IPS DF 4.7 (cell line): ENCODE data around the gene ART4.
A peak's percentile ranks its signal among the peaks of the same experiment; 100 is the strongest.

Source experiments
- DNase-seq: peaks from one replicate; pipeline ENCODE4 v3.0.0-alpha.2; 2013; ENCODE audit warnings: low spot score; ENCODE audit errors: extremely low read depth

The ART4 gene

DNA sequence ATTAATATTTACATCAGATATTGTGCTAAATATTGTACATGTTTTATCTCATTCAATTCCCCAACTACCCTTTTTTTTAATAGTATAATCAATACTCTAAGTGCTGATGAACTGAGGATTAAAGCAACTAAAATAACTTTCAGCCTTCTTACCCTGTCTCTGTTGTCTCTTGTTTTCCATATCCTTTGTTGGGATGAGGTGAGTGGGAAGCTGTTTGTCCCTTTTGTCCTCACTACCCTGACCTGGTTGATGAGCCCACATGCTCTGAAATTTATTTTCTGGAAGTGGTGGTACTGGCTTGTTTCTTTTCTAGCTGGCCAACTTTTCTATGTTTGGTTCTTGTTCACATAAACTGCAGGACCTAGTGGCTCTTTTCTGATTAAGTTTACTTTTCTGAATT, 9.6 kb upstream of the ART4 start:
- DNase-seq = no peak

DNA sequence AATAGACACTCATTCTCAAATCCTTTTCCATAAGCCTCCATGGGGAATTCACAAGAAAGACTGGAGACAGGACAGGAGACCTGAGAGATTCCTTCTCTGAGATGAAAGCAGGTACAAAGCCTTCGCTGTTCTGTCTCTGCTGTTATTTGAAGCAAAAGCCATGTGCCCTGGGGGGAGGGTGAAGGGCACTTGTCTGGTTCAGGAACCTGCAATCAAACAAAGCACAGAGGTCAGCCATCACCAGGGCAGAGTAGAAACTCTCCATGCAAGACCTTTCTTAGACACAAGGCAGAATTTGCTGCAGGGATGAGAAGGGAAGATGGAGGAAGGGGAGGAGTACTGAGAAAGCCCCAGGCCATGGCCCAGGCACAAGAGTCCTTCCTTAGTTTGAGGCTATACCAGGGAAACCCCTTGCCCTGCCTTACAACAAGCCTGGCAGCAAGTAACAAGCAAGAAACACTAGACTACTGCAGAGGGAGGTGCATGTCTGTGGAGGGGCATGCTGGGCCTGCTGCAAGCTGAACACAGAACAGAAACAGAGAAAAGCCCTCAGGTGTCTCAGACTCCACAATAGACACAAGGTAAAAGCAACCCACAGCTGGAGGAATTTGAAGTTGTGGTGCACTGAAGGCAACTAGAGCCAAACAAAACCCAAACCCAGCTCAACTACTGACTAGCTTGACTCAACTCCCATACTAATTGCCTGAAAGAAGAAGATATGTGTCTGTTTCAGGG, 7.8 kb upstream of the ART4 start:
- DNase-seq = no peak

DNA sequence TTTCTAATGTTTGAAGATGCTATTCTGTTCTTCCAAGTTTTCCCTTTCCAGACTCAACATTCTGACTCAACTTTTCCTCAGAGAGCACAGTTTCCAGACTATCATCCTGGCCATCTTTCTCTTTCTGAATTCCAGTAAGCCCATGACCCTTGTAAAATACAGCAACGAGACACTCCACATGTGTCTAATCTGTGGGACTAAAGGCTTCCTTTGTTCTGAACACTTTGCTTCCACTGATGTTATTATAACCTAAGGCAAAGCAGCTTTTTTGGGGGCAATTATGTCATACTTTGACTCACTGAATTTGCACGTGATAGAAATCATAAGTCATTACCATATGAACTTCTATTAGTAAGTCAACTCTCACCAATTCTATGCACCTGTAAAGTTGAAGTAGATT, 6.3 kb upstream of the ART4 start:
- DNase-seq = no peak

DNA sequence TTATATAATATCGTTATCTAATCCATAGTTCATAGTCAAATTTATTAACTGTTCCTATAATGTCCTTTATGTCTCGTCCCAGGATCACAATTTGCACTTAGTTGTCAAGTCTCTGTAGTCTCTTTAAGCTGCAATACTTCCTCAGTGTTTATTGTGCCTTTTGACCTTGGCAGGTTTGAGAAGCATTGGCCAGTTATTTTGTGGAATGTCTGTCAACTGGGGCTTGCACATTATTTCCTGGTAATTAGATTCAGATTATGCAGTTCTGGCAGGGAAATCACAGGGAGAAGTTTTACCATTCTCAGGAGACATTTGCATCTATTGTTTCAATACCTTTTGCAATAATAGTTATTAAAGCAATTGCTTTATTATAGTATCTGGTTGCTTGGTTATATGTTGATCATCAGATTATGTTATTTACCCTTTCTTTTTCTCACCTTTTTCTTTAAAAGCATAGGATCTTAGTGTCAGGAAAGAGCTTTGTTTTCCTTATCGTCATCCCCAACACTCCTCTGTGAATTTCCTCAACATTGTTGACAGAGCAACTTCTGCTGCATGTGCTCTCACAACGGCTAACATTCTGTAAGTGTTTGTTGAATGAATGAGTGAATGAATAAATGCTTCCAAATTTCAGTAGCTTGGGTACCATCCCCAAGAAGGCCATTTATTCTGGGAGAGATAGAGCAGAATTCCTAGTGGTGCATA, 3.7 kb upstream of the ART4 start:
- no peak for DNase-seq

DNA sequence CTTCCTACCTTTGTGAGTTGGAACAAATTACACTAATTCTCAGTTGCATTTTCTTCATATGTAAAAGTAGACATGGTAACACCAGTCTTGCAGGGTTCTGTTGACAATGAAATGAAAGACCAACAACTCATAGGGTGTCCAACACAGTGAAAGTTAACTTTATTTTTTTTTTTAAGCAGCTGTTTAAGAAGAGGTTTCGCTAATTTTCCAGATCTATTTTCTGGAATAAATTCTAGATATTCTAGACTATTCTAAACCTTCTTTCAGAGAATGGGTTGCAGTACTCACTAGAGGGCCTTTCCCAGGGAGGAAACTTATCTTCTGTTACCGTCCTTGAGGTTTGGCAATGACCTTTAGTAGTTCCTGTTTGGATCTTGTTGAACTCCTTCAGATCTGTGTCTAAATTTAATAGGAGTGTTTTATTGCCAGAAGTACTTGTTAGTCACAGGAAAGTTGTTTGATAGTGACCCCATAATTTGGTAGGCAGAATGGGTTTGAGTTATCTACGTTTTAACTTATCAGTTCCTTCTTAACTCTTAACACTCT, 2.8 kb upstream of the ART4 start:
- DNase-seq = no peak

DNA sequence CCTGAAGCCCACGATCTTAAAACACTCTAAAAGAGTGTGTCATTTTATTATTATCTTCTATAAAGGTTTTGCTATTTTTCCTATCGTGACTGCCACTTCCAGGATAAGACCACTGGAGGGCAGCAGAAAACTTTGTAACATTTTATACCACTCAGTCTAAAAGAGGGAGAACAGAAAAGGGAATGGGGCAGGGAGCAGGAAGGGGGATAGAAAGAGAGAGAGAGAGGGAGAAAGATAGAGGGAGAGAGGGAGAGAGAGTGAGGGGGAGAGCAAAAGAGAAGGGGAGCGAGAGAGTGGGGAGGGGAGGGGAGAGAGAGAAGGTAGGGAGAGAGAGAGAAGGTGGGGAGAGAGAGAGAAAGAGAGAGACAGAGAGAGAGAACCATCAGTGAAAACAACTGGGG, 2.0 kb upstream of the ART4 start:
- peak; percentile 19 for DNase-seq

DNA sequence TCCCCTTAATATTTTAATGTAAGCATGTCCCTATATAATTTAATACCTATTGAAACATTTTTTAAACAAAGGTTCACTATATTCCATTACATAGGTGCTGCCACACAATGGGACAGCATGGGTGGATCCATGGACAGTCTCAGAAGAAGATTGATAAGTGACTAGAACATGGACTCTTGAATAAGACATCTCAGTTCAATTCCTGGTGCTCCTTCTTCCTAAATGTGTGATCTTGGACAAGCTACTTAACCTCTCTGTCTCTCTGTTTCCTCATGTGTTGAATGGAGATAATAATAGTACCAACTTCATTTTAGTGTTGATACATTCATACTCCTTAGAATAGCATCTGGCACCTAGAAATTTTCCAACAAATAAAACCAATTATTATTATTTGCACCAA, 1.1 kb upstream of the ART4 start:
- DNase-seq = no peak

DNA sequence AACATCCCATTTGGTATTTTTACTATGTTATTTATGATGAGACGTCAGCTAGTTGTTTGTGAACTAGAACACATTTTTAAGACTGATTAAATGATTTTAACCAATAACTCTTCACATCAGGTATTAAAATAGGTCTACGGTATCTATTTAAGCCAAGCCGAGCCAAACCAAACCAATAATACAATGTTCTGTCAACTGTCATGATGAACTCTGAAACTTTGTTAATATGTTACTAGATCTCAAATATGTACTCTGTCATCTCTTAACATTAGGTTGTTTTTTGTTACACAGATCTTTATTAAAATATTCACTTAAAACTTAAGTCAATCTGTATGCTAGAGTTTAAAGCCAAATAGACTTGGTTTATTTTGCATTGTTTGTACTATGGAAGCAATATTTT, 1.0 kb downstream of the ART4 start:
- no peak for DNase-seq

DNA sequence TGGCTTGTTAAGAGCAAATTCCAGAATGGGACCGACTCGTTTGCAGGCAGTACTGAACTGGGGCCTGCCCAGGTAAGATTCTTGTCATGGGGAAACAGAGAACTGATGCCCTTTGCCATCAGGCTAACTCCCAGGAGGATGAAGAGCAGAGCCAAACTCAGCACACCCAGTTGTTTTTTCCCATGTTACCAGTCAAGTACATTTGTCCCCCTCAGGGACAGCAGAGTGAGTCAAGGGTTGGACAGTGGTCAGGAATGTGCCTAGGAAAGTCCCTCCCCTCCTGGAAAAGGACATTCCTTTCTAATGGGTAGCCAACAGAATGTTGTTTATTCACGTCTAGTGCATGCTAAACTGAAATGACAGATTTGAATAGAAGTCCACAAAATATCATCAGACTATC, 1.6 kb downstream of the ART4 start:
- DNase-seq = no peak

DNA sequence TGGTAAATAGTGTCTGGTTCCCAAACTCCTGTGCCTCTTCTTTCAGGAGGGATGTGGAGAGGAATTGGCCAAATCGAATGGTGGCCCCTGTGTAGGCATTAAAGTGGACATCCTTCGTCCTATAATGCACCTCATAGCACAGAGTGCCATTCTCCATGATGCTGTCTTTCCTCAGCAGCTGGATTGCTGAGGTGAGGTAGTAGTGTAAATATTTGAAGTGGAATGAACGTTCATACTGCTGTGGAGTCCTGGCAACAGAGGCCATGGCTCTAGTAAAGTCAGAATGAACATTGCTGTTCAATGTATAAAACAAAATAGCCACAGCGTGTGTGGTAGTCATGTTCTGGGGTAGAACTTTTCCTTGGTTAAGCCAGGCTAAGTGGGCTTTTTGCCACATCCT, 2.7 kb downstream of the ART4 start:
- no peak for DNase-seq

DNA sequence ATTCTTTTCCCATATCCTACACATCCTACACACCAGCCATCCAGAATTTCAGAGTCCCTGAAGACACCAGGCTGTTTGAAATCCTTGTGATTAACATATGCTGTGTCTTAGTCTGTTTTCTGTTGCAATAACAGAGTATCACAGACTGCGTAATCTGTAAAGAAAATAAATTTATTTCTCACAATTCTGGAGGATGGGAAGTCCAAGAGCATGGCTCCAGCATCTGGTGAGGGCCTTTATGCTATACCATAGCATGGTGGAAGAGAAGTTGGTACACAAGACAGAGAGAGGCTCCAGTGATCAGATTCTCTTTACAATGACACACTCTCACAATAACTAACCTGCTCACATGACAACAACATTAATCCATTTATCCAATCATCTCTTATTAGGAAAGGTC, 4.1 kb downstream of the ART4 start:
- DNase-seq = no peak

DNA sequence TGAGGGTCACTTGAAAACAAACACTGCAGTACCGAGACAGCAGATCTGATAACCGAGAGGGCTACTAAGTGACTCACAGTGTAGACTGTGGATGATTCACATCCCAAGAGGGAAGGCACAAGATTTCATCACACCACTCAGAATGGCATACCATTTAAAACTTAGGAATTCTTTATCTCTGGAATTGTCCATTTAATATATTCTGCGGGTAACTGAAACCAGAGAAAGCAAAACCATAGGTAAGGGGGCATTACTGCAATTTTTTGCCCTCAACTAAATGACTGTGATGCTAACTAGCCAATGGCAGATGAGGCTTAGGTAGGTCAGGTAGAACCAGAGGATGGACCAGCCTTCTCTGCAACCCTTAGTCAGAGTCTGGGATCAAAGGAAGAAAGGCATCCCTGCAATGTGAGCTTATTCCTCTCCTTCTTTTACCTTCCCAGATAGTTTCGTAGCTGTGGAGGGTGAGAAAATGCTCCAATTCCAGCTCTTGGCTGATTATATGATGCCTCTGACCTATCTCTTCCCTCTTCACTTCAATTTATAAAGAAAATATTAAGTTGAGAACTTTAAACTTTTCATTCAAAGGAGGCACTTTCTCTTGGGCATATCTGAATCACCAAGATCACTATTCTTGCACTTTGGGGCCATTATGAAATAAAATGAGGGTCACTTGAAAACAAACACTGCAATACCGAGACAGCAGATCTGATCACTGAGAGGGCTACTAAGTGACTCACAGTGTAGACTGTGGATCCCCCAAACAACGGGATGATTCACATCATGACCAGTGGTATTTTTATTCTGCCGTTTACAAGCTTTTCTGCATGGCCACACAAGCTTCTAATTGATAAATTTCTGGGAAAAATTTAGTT, 6.8 kb downstream of the ART4 start:
- DNase-seq = no peak

DNA sequence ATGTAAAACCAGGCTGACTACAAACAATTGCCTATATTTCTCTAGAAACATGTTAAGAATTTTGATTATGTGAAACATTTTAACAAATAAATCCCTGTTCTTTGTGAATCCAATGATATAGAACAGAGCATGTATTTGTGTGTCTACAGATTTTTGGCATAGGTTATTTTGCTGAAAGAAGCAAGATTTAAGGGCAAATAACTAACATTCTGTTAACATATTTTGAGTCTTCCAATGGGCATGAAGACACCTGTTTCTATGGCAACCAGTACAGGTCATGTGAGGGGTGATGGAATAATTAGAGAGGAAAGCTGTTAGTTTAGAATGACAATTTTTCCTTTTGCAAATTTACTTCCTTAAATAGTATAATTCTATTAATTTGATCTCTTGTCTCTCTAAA, 8.8 kb downstream of the ART4 start:
- DNase-seq = no peak

DNA sequence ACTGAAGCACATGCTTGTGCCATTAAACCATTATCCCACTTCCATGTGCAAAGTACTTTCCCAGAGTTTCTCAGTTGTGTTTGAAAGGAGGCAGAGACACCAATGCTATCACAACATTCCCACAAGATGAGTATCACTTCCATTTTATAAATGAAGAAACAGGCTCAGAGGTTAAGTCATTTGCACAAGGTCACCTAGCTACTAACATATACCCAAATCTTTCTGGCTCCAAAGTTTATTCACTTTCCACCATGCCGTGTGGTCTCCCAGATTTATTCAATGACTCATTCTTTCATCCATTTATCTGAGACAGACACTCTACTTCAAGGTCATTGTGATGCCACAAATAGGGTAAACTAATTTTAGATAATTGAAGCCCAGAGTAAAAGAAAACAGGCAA, 9.4 kb downstream of the ART4 start:
- no peak for DNase-seq

DNA sequence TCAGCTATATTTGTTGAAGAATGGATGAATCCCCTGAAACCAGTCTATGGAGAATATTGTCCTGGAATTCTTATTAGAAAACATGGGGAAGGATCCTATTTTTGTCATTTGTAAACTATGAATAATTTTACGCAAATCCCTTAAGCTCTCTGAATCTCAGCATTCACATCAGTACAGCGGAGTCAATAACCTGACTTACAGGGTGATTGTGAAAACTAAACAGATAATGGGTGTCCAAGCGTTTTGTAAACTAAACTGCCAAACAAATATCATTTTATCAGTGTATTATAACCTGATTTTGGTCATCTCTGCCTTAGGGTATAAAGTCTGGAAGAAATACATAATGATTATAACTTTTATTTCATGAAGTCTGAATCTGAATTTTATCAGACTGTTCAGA, 10.0 kb downstream of the ART4 start:
- no peak for DNase-seq

DNA sequence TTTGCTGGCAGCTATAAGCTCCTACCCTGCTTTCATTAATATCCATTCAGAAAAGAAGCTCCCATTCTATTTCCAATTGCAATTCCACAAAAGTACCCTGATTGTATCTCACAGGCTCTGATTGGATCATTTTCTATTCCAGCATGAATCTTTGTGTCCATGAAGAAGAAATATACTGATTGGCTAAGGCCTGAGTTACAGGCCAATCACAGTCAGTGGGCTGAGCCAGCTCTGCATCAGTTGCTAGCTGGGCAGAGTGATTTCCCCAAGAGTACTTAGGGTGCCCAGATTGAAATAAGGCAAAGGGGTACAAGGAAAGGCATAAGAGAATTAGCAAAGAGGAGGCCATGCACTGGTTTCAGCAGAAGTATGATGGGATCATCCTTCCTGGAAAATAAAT, 14.4 kb downstream of the ART4 start:
- no peak for DNase-seq

DNA sequence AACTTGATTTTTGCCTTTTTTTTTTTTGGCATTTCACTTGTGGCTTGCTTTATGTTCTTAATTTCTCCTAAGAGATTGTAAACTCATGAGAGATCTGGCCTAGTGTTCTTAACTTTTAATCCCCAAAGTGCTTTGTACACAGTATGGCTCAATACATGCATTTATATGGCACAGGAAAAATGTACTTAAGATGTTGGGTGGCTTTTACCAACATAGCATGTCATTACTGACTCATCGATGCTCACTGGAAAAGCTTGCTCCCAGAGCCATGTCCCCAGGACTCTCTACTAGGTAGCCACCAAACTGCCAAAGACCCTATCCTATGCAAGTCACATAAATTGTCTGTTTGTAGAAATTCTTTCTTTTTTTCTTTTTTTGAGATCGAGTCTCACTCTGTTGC, 16.3 kb downstream of the ART4 start:
- DNase-seq = no peak

DNA sequence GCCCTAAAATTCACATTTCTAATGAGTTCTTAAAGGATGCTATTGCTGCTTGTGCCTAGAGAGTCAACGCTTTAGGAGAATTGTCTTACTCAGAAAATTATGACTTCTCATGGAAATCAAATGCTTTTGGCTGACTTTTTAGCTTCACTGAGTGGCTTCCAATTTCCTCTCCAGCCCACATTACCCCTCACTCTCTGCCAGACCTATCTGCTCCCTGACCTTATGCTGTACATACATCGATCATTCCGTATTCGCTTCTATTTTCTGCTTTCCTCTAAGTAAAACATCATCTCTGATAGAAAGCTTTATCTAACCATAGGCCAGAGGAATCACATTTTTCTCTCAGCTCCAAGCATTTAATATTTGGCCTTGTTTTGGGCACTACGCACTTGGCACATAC, 16.8 kb downstream of the ART4 start:
- no peak for DNase-seq

DNA sequence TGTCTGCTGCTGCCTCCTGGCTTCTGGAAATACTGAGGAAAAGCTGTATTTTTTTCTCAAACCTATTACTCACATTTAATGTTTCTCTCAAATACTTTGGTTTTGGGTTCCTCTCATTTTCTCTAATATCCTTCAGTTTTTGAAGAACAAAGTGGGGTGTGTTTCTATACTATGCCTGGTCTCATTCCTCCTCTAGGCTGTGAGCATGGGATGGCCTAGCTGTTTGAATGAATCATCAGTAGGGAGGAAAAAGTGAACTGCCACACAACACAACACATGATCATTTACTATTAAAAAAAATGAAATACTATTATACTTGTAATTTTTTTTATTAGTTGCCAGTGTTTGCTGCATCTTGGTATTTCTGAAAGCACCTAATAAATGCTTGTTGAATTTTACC, 18.1 kb downstream of the ART4 start:
- no peak for DNase-seq

DNA sequence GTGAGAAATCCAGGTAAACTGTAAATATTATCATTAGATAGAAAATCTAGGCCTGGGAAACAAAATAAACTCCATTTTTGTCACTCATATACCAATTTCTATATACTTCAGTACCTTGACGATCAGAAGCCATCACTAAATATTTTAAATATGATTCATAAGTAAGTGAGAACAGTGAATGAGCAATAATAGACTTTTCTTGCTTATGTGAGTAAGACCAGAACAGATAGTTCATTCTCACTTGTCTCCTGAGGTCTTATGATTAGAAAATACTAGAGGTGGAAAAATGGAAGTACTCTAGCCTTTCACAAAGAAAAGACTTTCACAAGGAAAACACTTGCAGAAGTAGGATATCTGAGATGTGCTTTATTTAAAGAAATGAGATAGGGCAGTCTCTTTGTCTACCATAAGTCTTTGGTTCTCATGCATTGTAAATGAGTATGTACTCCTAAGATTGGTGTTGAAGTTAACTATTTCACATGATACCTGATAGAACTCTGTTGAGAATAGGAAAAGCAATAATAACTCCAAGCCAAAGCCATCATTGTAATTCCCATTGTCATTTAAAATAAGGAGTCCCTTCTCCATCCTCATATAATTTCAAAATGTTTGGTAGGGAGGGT, 19.2 kb downstream of the ART4 start:
- DNase-seq = no peak

DNA sequence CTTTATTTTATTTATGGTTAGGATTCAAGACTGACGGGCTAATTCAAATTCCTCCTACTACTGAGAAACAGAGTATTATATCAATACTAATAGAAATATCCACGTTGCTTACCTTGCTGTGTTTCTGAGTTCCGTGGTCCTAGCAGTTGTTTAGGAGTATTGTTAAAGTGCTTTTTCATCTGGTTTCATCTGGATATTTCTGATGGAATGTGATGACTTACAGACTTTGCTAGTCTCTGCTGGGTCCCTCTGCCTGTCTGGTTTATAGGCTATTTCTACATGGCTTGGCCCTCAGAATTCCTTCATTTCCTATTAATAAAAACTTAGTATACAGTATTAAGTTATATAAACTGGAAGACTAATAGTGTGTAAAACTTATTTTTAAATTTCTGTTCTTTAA, 29.3 kb downstream of the ART4 start, which contains the start of gene SMCO3:
Gene SMCO3, minus strand, starts transcription at position 169 of the 400 bp plus-strand sequence. CDS start 7,502 bp downstream, outside the sequence.
- no peak for DNase-seq
